HG02623 (cell line): ENCODE results near the gene KCNK17.

ENCODE experiments used
- ATAC-seq: cut with Tn5 transposase; IDR thresholded peaks from one replicate; pipeline ENCODE4 v1.9.1; 2021; ENCODE audit warnings: moderate library complexity; ENCODE audit not compliant: unreplicated experiment

The KCNK17 gene

GRCh38 chr6:39269961-39270360 is 44.3 kb downstream of the KCNK17 start:
- no peak for ATAC-seq

DNA sequence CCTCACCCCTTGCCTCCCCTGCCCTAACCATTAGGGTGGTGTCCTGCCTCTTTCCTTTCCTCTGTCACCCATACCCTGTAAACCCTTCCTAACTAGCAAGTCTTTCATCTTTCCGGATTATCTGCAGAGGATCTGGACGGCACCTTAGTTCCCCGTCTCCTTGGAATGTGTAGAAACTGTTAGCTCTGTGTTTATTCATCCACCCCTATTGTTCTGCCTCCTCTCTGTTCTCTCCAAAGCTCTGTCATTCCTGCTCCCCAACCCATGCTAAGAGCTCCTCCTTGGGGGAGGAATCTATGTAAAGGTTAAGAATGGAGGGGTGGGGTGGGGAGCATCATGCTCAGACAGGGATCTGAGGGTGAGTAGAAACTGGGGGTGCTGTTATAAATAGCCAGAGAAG is 45.5 kb downstream of the KCNK17 start:
- no peak for ATAC-seq

DNA sequence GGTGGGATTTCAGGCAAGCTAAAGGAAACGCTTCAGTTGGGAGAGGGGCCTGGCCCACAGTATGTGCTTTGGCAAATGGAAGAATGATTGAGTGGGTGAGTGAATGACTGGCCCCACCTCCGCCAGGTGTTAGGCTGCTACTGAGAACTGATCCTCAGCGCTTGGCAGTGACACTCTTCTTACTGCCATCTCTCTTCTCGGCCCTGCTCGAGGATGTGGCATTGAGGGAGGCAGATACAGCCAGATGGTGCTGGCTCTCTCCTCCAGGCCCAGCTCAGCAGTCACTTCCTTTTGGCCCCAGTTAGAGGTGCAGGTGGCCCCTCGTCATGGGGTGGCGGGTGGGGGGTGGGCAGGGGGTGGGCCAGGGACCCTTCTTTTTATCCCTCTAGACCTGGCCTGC is 46.0 kb downstream of the KCNK17 start:
- ATAC-seq = no peak

DNA sequence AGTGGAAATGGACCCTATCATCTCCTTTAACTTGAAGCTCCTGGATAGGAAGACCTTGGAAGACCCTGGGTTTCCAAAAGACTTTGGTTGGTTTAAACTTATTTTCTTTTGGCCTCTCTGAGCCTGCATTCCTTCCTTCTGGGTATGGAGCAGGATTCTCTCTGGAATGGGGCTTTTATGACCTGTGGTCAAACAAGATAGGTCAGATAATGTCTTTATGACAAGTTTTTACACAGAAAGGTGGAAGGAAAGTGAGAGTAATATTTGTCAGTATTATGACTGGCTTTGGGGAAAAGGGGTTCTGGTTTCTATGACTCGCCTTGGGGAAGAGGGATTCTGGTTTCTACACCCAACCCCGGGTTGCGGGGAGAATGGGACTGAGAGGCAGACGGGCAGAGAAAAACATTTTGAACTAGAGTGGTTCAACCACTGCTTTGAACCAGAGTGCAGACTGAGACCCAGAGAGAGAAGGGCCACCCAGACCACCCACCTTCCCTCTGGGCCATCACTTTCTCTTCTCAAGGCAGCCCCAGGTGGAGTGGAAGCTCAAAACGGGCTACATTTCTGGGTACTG is 47.4 kb downstream of the KCNK17 start:
- ATAC-seq = no peak

- ATAC-seq = no peak
Measured at GRCh38 chr6:39266375-39266774, 47.8 kb downstream of the KCNK17 start.

- ATAC-seq = no peak
Measured at GRCh38 chr6:39263303-39264037, 50.7 kb downstream of the KCNK17 start.

GRCh38 chr6:39261751-39262150 is 52.5 kb downstream of the KCNK17 start:
- no peak for ATAC-seq

- no peak for ATAC-seq
Measured at GRCh38 chr6:39260953-39261352, 53.3 kb downstream of the KCNK17 start.

GRCh38 chr6:39260456-39260855 is 53.8 kb downstream of the KCNK17 start:
- no peak for ATAC-seq

- ATAC-seq = no peak
Measured at GRCh38 chr6:39256294-39256940, 57.8 kb downstream of the KCNK17 start.

DNA sequence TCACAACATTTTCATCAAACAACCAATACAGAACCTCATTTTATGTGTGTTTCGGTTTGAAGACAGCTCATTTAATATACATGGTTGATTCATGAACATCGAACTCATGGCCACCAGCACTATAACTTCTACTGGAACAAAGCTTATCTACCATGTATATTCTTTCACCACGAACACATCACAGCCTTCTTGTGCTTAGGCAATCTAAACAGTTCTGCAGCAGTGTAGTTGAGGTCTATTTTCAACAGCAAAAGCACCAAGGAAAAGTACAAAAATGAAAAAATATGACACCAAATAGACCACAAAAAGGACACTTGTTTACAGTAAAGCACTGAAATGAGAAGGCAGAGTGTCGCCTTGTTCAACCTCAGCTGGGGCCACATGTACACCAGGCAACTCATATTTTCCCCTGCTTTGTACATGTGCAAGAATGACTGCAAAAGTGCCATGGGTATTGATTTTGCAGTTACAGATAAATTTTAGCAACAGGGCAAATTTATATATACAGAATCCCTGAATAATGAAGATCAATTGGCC is 59.2 kb downstream of the KCNK17 start:
- no peak for ATAC-seq

- ATAC-seq = no peak
Measured at GRCh38 chr6:39251406-39251805, 62.8 kb downstream of the KCNK17 start.

DNA sequence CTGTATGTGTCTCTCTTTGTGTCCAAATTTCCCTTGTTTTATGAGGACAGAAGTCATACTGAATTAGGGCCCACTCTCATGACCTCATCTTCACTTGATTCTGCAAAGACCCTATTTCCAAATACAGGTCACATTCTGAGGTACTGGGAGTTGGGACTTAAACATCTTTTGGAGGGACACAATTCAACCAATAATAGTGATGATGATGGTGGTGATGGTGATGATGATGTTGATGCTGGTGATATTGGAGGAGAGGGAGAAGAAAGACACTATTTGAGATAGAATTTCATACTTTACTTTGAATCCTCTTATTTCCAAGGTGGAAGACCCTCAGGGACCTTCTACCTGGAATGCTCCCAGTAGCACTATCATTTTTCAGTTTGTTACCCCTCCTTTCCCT is 63.7 kb downstream of the KCNK17 start:
- ATAC-seq = no peak

- ATAC-seq = no peak
Measured at GRCh38 chr6:39249278-39249677, 64.9 kb downstream of the KCNK17 start.
